Caco-2 (cell line): ENCODE results near the gene PRKCQ. TPM values are rescaled to one million over a fixed set of nuclear protein-coding genes. Genes with fewer than 3 reads are reported as not detected.

Experiments used
- BruUV-seq: library from RNA; stranded (reverse); fragments of 400-500 nt; replicated peaks from 2 replicates; lab custom pipeline; 2021; lab: Mats Ljungman, UMichigan
- CTCF ChIA-PET: fragments of 300-600 bp; sonication (Branson Sonifier 250); formaldehyde crosslinking; loops from one replicate; lab custom pipeline; 2022; ENCODE audit warnings: antibody characterized with exemption; lab: Charles Lee
- POLR2A ChIA-PET: fragments of 300-600 bp; sonication (Branson Sonifier 250); formaldehyde crosslinking; loops from one replicate; lab custom pipeline; 2022; ENCODE audit warnings: antibody characterized with exemption; lab: Charles Lee
- DNase-seq, 2 experiments: peaks; one replicate each; pipeline versions ENCODE4 v3.0.0 to v3.0.0-alpha.2; 2020 to 2022
- H3K27me3 ChIP-seq: replicated peaks from 2 replicates; pipeline ENCODE4 v1.6.0; 2011; ENCODE audit warnings: low read length; ENCODE audit not compliant: control insufficient read depth, insufficient read depth
- H3K36me3 ChIP-seq: 2 replicates; pipeline ENCODE4 v1.5.1; 2011; ENCODE audit warnings: low read length; ENCODE audit not compliant: control insufficient read depth, insufficient read depth
- H3K4me1 ChIP-seq: fragments of 250-450 bp; sonication (Bioruptor Pico); 2 replicates; pipeline ENCODE4 v1.5.1; 2020; ENCODE audit warnings: mild to moderate bottlenecking
- H3K4me3 ChIP-seq: 2 replicates; pipeline ENCODE4 v1.5.1; 2011; ENCODE audit warnings: low read depth, mild to moderate bottlenecking, control low read depth, low read length
- H3K9me3 ChIP-seq: fragments of 250-450 bp; sonication (Bioruptor Pico); 2 replicates; pipeline ENCODE4 v1.5.1; 2020; ENCODE audit warnings: mild to moderate bottlenecking, moderate library complexity
- H3K27ac Mint-ChIP-seq: one replicate; pipeline ENCODE4 v1.8.0; 2022; ENCODE audit warnings: mixed read lengths; ENCODE audit not compliant: unreplicated experiment
- H3K27me3 Mint-ChIP-seq: one replicate; pipeline ENCODE4 v1.8.0; 2022; ENCODE audit warnings: mixed read lengths; ENCODE audit not compliant: insufficient read depth, unreplicated experiment
- H3K36me3 Mint-ChIP-seq: one replicate; pipeline ENCODE4 v1.8.0; 2022; ENCODE audit warnings: mild to moderate bottlenecking, mixed read lengths; ENCODE audit not compliant: insufficient read depth, unreplicated experiment
- H3K4me1 Mint-ChIP-seq: one replicate; pipeline ENCODE4 v1.8.0; 2022; ENCODE audit warnings: low read depth, mixed read lengths; ENCODE audit not compliant: unreplicated experiment
- H3K4me3 Mint-ChIP-seq: one replicate; pipeline ENCODE4 v1.8.0; 2022; ENCODE audit warnings: mild to moderate bottlenecking, moderate library complexity, mixed read lengths; ENCODE audit not compliant: unreplicated experiment
- H3K9me3 Mint-ChIP-seq: one replicate; pipeline ENCODE4 v1.8.0; 2022; ENCODE audit warnings: mixed read lengths; ENCODE audit not compliant: unreplicated experiment
- intact Hi-C: fragments of 100-400 bp; cut with micrococcal nuclease; formaldehyde crosslinking; loops from one replicate; pipeline ENCODE4 v1.10.0; 2022; ENCODE audit not compliant: unreplicated experiment
- total RNA-seq: library from RNA; stranded (reverse); gene quantifications from 2 replicates; pipeline ENCODE4 v1.2.3, GENCODE V29; 2022
- TF ChIP-seq, protein P1 (sequence below), 2 experiments: fragments of 200-600 bp in 1 of 2; IDR thresholded peaks; 1 replicate in 1 of 2; 2 replicates in 1 of 2; pipeline versions ENCODE4 v1.5.1 to v1.8.0; 2011 to 2022; ENCODE audit warnings: antibody characterized with exemption in 1 of 2, control low read depth in 1 of 2, inconsistent platforms in 1 of 2, low read depth in 1 of 2, low read length in 1 of 2, mild to moderate bottlenecking in 1 of 2, moderate library complexity in 1 of 2; ENCODE audit not compliant: insufficient read depth in 1 of 2, severe bottlenecking in 1 of 2, unreplicated experiment in 1 of 2

The PRKCQ gene
- total RNA-seq, 1 experiment from 2014 or later = 2.4 TPM

- Mint-ChIP-seq H3K4me3 (no peak overlapping the region), H3K4me1 (no peaks in the 10 kb centered on the region), H3K36me3 (no peaks in the 10 kb centered on the region), H3K27ac (no peak overlapping the region), H3K27me3 (peaks cover 19% of the 10 kb centered on the region), H3K9me3 (no peaks in the 10 kb centered on the region)
- ChIA-PET POLR2A (no interaction called here), CTCF (interaction anchor here (0.7 kb wide), 1 partner anchor 604 kb away, joined by 3 read pairs; no protein-coding TSS in a partner anchor)
- TF ChIP-seq, protein P1, sequence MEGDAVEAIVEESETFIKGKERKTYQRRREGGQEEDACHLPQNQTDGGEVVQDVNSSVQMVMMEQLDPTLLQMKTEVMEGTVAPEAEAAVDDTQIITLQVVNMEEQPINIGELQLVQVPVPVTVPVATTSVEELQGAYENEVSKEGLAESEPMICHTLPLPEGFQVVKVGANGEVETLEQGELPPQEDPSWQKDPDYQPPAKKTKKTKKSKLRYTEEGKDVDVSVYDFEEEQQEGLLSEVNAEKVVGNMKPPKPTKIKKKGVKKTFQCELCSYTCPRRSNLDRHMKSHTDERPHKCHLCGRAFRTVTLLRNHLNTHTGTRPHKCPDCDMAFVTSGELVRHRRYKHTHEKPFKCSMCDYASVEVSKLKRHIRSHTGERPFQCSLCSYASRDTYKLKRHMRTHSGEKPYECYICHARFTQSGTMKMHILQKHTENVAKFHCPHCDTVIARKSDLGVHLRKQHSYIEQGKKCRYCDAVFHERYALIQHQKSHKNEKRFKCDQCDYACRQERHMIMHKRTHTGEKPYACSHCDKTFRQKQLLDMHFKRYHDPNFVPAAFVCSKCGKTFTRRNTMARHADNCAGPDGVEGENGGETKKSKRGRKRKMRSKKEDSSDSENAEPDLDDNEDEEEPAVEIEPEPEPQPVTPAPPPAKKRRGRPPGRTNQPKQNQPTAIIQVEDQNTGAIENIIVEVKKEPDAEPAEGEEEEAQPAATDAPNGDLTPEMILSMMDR (IDR thresholded peaks at IDR 0.05; ENCODE audit: insufficient read depth in 1 of 2, low read depth in 1 of 2, low read length in 1 of 2, severe bottlenecking in 1 of 2, unreplicated experiment in 1 of 2) = no peak
- Histone ChIP-seq H3K4me3 (no peak overlapping the region), H3K36me3 (no peaks in the 10 kb centered on the region), H3K9me3 (no peaks in the 10 kb centered on the region), H3K27me3 (no peaks in the 10 kb centered on the region; the same call in 1 of the 2 replicates), H3K4me1 (no peaks in the 10 kb centered on the region)
- BruUV-seq = no TSS peak
- intact Hi-C loops = no loop called here
- no peak for DNase-seq
These were observed 14.5 kb downstream of the PRKCQ start for GRCh38 chr10:6565588-6565987.

GRCh38 chr10:6564367-6564766 is 15.7 kb downstream of the PRKCQ start:
- no TSS peak for BruUV-seq
- Histone ChIP-seq H3K9me3 (no peaks in the 10 kb centered on the region), H3K27me3 (no peaks in the 10 kb centered on the region; the same call in 1 of the 2 replicates), H3K4me1 (no peaks in the 10 kb centered on the region), H3K4me3 (no peak overlapping the region), H3K36me3 (no peaks in the 10 kb centered on the region)
- Mint-ChIP-seq H3K4me3 (no peak overlapping the region), H3K4me1 (no peaks in the 10 kb centered on the region), H3K36me3 (no peaks in the 10 kb centered on the region), H3K27me3 (peaks cover 11% of the 10 kb centered on the region), H3K27ac (no peak overlapping the region), H3K9me3 (no peaks in the 10 kb centered on the region)
- CTCF ChIA-PET = no interaction called here
- TF ChIP-seq, protein P1 (IDR thresholded peaks at IDR 0.05; ENCODE audit: insufficient read depth in 1 of 2, low read depth in 1 of 2, low read length in 1 of 2, severe bottlenecking in 1 of 2, unreplicated experiment in 1 of 2) = no peak
- POLR2A ChIA-PET = no interaction called here
- DNase-seq = no peak
- intact Hi-C loops = no loop called here

DNA sequence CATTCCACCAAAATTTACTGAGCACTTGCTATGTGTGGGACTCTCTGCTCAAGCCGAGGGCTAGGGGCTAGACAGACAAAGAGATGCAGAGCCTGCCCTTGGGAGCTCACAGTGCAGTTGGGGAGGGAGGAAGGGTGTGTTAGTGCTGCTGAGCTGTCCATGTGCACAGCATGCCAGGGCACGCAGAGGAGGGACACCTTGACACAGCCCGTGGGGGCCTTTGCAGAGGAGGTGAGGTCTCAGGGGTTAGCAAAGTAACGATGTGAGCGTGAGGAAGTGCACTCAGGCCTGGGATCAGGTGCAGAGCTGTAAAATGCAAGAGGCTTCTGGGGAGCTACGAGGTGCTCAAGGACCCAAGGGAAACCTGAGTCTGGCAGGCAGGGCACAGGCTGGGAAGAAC is 16.3 kb downstream of the PRKCQ start:
- TF ChIP-seq, protein P1 (IDR thresholded peaks at IDR 0.05; ENCODE audit: insufficient read depth in 1 of 2, low read depth in 1 of 2, low read length in 1 of 2, severe bottlenecking in 1 of 2, unreplicated experiment in 1 of 2) = no peak
- POLR2A ChIA-PET = no interaction called here
- Mint-ChIP-seq H3K4me3 (no peak overlapping the region), H3K36me3 (no peaks in the 10 kb centered on the region), H3K27me3 (peaks cover 7% of the 10 kb centered on the region), H3K27ac (no peak overlapping the region), H3K4me1 (no peaks in the 10 kb centered on the region), H3K9me3 (no peaks in the 10 kb centered on the region)
- Histone ChIP-seq H3K9me3 (no peaks in the 10 kb centered on the region), H3K4me1 (no peaks in the 10 kb centered on the region), H3K27me3 (no peaks in the 10 kb centered on the region; the same call in 1 of the 2 replicates), H3K36me3 (no peaks in the 10 kb centered on the region), H3K4me3 (no peak overlapping the region)
- intact Hi-C loops = no loop called here
- CTCF ChIA-PET = no interaction called here
- no TSS peak for BruUV-seq
- DNase-seq = no peak
